ENCODE measurements around the gene KDELR3. TPM values are rescaled to one million over a fixed set of nuclear protein-coding genes. Genes with fewer than 3 reads are reported as not detected.
A peak's percentile ranks its signal among the peaks of the same experiment; 100 is the strongest.

KDELR3 gene
- total and polyA plus RNA-seq, 2 of the 8 experiments (the other 6 are each of a cell fraction or from before 2014, with no cell fraction given) = 7.9 to 13.0 TPM

GRCh38 chr22:38487946-38488345 is 20.1 kb downstream of the KDELR3 start:
- H2AFZ ChIP-seq (ENCODE audit: low read length) = no peak overlapping the region
- no peak overlapping the region for H3K4me3 ChIP-seq (ENCODE audit: extremely low read depth in 1 of 4, insufficient read depth in 2 of 4, low read depth in 3 of 4, low read length in 4 of 4)
- no peak overlapping the region for H2BK120ac ChIP-seq (replicated peaks; ENCODE audit: low read depth, low read length)
- WGBS, 2 experiments (ENCODE audit: extremely low coverage in 1 of 2, insufficient coverage in 1 of 2, insufficient read length in 1 of 2, insufficient replicate concordance in 2 of 2, low coverage in 1 of 2, low lambda C conversion rate in 2 of 2, missing lambda C conversion rate in 1 of 2) = 96% methylated on average over 6 of the region's 6 CpGs; no CpG with 5 or more reads in 1 of the 2 experiments
- H3K79me2 ChIP-seq (ENCODE audit: control insufficient read depth in 1 of 2, insufficient read depth in 2 of 2, low read length in 2 of 2) = peaks cover 0 to 3% of the 10 kb centered on the region in 2 experiments; a peak in 2 of 4 replicates
- H2BK5ac ChIP-seq (ENCODE audit: low read depth, low read length) = no peak overlapping the region
- H4K8ac ChIP-seq (ENCODE audit: extremely low read depth, insufficient read depth, low read length) = no peak overlapping the region
- H2BK15ac ChIP-seq (ENCODE audit: low read length) = no peak overlapping the region
- H3K9me3 ChIP-seq (ENCODE audit: insufficient read depth in 2 of 2, low read depth in 1 of 2, low read length in 1 of 2) = no peaks in the 10 kb centered on the region
- H4K5ac ChIP-seq (ENCODE audit: insufficient read length, low read depth, low read length) = no peak overlapping the region
- peaks cover 6 to 9% of the 10 kb centered on the region in 2 experiments for H4K20me1 ChIP-seq (replicated peaks in 1 of 2; ENCODE audit: control insufficient read depth in 1 of 2, insufficient read depth in 2 of 2, low read length in 2 of 2)
- no peak overlapping the region for H3K23ac ChIP-seq (ENCODE audit: insufficient read length)
- no peak overlapping the region for H2AK5ac ChIP-seq (ENCODE audit: low read depth, low read length)
- POLR2A ChIA-PET (ENCODE audit: partially characterized antibody) = interaction anchor here (1.0 to 40.8 kb wide), 12 partner anchors 2 to 80 kb away, joined by 3 to 1102 read pairs (median 4); partner anchors contain the start of gene KDELR3
- no peak overlapping the region for H3K56ac ChIP-seq (replicated peaks; ENCODE audit: insufficient read length, low read depth, low read length)
- H3K36me3 ChIP-seq (ENCODE audit: control insufficient read depth in 2 of 4, insufficient read depth in 4 of 4, low read length in 3 of 4) = peaks cover 60 to 100% (median 88%) of the 10 kb centered on the region in 4 experiments
- H3K4me2 ChIP-seq (ENCODE audit: insufficient read depth in 1 of 2, low read depth in 2 of 2, low read length in 2 of 2) = no peak overlapping the region
- H2BK20ac ChIP-seq (ENCODE audit: low read length) = no peak overlapping the region
- H3K18ac ChIP-seq (ENCODE audit: extremely low read depth, low read length) = no peak overlapping the region
- H3K27ac ChIP-seq (ENCODE audit: low read depth, low read length) = no peak overlapping the region
- no peak for TF ChIP-seq POU5F1 (IDR thresholded peaks at IDR 0.05; ENCODE audit: low read depth, low read length)
- TF ChIP-seq RNF2 (IDR thresholded peaks at IDR 0.05; ENCODE audit: borderline replicate concordance, low read depth, low read length, missing control alignments, poor library complexity, severe bottlenecking) = no peak
- no peak for TF ChIP-seq CHD1 (IDR thresholded peaks at IDR 0.05; ENCODE audit: low read depth, low read length)
- peak; percentile 41; the same call in 1 of the 2 replicates for TF ChIP-seq POLR2AphosphoS5 (IDR thresholded peaks at IDR 0.05; ENCODE audit: low read depth, low read length)
- no peak for TF ChIP-seq EP300 (IDR thresholded peaks at IDR 0.05; ENCODE audit: borderline replicate concordance in 1 of 2, low read depth in 2 of 2, low read length in 2 of 2)
- TF ChIP-seq POLR2A (IDR thresholded peaks at IDR 0.05; ENCODE audit: control extremely low read depth in 1 of 2, low read depth in 2 of 2, low read length in 2 of 2) = peak in 1 of 2 experiments; percentile 58; a peak in 2 of 3 replicates
- no peak for TF ChIP-seq TAF7 (optimal IDR thresholded peaks at IDR 0.05; ENCODE audit: borderline replicate concordance, low read depth, low read length)
- no peak for TF ChIP-seq NRF1 (IDR thresholded peaks at IDR 0.05; ENCODE audit: low read depth, low read length)
- TF ChIP-seq SAP30 (IDR thresholded peaks at IDR 0.05; ENCODE audit: insufficient read depth, insufficient replicate concordance, low read length) = no peak
- H3K4ac ChIP-seq (replicated peaks; ENCODE audit: insufficient read length, low read depth, low read length) = no peak overlapping the region
- no peaks in the 10 kb centered on the region; the same call in 1 of the 2 replicates for H3K79me1 ChIP-seq (ENCODE audit: low read depth, low read length)
- CTCF ChIA-PET (ENCODE audit: partially characterized antibody) = interaction anchor here (0.9 to 1.8 kb wide), 4 partner anchors 15 to 75 kb away, joined by 3 to 7 read pairs (median 4); partner anchors contain the start of gene KDELR3
- no peaks in the 10 kb centered on the region for H3K23me2 ChIP-seq (ENCODE audit: low read depth, low read length)
- no peak overlapping the region for H3K9ac ChIP-seq (replicated peaks in 1 of 4; ENCODE audit: extremely low read depth in 1 of 4, low read depth in 3 of 4, low read length in 3 of 4)
- no peak overlapping the region for H3K14ac ChIP-seq (ENCODE audit: insufficient read length)
- DNase-seq (ENCODE audit: low read depth in 1 of 2, low spot score in 2 of 2) = no peak
- peaks cover 0 to 4% (median 3%) of the 10 kb centered on the region in 4 experiments; a peak in 2 of 7 replicates for H3K4me1 ChIP-seq (replicated peaks in 1 of 4; ENCODE audit: control insufficient read depth in 3 of 4, insufficient read depth in 4 of 4, low read length in 3 of 4)
- no peak for FAIRE-seq
- H3K27me3 ChIP-seq (replicated peaks in 1 of 4; ENCODE audit: control insufficient read depth in 3 of 4, extremely low read depth in 1 of 4, insufficient read depth in 3 of 4, low read length in 3 of 4) = no peaks in the 10 kb centered on the region
- no peak overlapping the region for H2BK12ac ChIP-seq (ENCODE audit: low read depth, low read length)
- H4K91ac ChIP-seq (replicated peaks; ENCODE audit: insufficient read length, low read length) = no peak overlapping the region
